Measurements from ENCODE around the gene RGS9BP. TPM values are rescaled to one million over a fixed set of nuclear protein-coding genes. Genes with fewer than 3 reads are reported as not detected.

RGS9BP gene
- polyA plus RNA-seq, 3 donors, result 0.03 TPM; not detected in 2

- Mint-ChIP-seq H3K9me3 (peaks cover 0 to 16% (median 2%) of the 10 kb centered on the region in 7 donors), H3K27me3 (ENCODE audit: low read depth in 3 of 3) (peaks cover 0 to 4% (median 0%) of the 10 kb centered on the region in 3 donors), H3K4me1 (no peaks in the 10 kb centered on the region), H3K36me3 (peaks cover 15 to 21% of the 10 kb centered on the region in 2 donors), H3K27ac (peak within 1 kb of the TSS in 1 of 7 donors; percentile 10), H3K4me3 (no peak within 1 kb of the TSS)
- Histone ChIP-seq H4K20me1 (ENCODE audit: insufficient read depth, low read length) (no peaks in the 10 kb centered on the region), H3K79me2 (ENCODE audit: insufficient read depth, low read length) (no peaks in the 10 kb centered on the region), H3K36me3 (replicated peaks in 1 of 2; ENCODE audit: control insufficient read depth in 1 of 2, insufficient read depth in 2 of 2, low read length in 2 of 2) (peaks cover 6 to 17% of the 10 kb centered on the region in 2 donors), H3K4me2 (replicated peaks; ENCODE audit: extremely low read depth, low read length, poor library complexity, severe bottlenecking) (no peak within 1 kb of the TSS), H3K9ac (ENCODE audit: insufficient read depth, low read length, poor library complexity, severe bottlenecking) (no peak within 1 kb of the TSS), H2AFZ (ENCODE audit: insufficient read depth, low read depth, low read length, poor library complexity, severe bottlenecking) (no peak within 1 kb of the TSS), H3K27me3 (ENCODE audit: control insufficient read depth in 2 of 2, insufficient read depth in 2 of 2, low read length in 2 of 2) (no peaks in the 10 kb centered on the region), H3K9me3 (replicated peaks in 1 of 2; ENCODE audit: control insufficient read depth in 1 of 2, insufficient read depth in 1 of 2, low read length in 2 of 2) (peaks cover 5 to 9% of the 10 kb centered on the region in 2 donors), H3K4me3 (replicated peaks in 1 of 3; ENCODE audit: low read depth in 2 of 3, low read length in 3 of 3) (no peak within 1 kb of the TSS), H3K4me1 (ENCODE audit: control insufficient read depth in 1 of 2, insufficient read depth in 2 of 2, low read length in 2 of 2) (no peaks in the 10 kb centered on the region), H3K27ac (ENCODE audit: low read depth in 1 of 2, low read length in 2 of 2) (no peak within 1 kb of the TSS)
- DNase-seq, result no peak
- WGBS (ENCODE audit: insufficient coverage), result 88% methylated on average over 33 of the region's 44 CpGs
- TF ChIP-seq CTCF (IDR thresholded peaks at IDR 0.05), result no peak
- intact Hi-C loops (cut with micrococcal nuclease), result no loop called here
Observed at GRCh38 chr19:32719611-32720059, 44.0 kb downstream of the RGS9BP start, which contains the start of gene TDRD12. TSS of gene TDRD12 (plus strand) at chr19:32719767. CDS start at chr19:32720073, 306 bp downstream.

- H3K27ac ChIP-seq (ENCODE audit: low read depth in 1 of 2, low read length in 2 of 2), result no peak overlapping the region
- peaks cover 0 to 10% of the 10 kb centered on the region in 2 donors for H3K36me3 ChIP-seq (replicated peaks in 1 of 2; ENCODE audit: control insufficient read depth in 1 of 2, insufficient read depth in 2 of 2, low read length in 2 of 2)
- H4K20me1 ChIP-seq (ENCODE audit: insufficient read depth, low read length), result no peaks in the 10 kb centered on the region
- H3K9me3 Mint-ChIP-seq, result peaks cover 0 to 16% (median 2%) of the 10 kb centered on the region in 7 donors
- H3K27ac Mint-ChIP-seq, result no peak overlapping the region
- H3K36me3 Mint-ChIP-seq, result peaks cover 8 to 13% of the 10 kb centered on the region in 2 donors
- no peak overlapping the region for H2AFZ ChIP-seq (ENCODE audit: insufficient read depth, low read depth, low read length, poor library complexity, severe bottlenecking)
- no peak overlapping the region for H3K4me3 ChIP-seq (replicated peaks in 1 of 3; ENCODE audit: low read depth in 2 of 3, low read length in 3 of 3)
- no peak overlapping the region for H3K4me3 Mint-ChIP-seq
- no peak overlapping the region for H3K9ac ChIP-seq (ENCODE audit: insufficient read depth, low read length, poor library complexity, severe bottlenecking)
- DNase-seq, result no peak
- H3K27me3 ChIP-seq (ENCODE audit: control insufficient read depth in 2 of 2, insufficient read depth in 2 of 2, low read length in 2 of 2), result no peaks in the 10 kb centered on the region
- H3K4me1 Mint-ChIP-seq, result no peaks in the 10 kb centered on the region
- 98% methylated on average over 11 of the region's 22 CpGs for WGBS (ENCODE audit: insufficient coverage)
- intact Hi-C loops (cut with micrococcal nuclease), result no loop called here
- no peak overlapping the region for H3K4me2 ChIP-seq (replicated peaks; ENCODE audit: extremely low read depth, low read length, poor library complexity, severe bottlenecking)
- peaks cover 0 to 4% (median 0%) of the 10 kb centered on the region in 3 donors for H3K27me3 Mint-ChIP-seq (ENCODE audit: low read depth in 3 of 3)
- no peaks in the 10 kb centered on the region for H3K4me1 ChIP-seq (ENCODE audit: control insufficient read depth in 1 of 2, insufficient read depth in 2 of 2, low read length in 2 of 2)
- no peaks in the 10 kb centered on the region for H3K79me2 ChIP-seq (ENCODE audit: insufficient read depth, low read length)
- TF ChIP-seq CTCF (IDR thresholded peaks at IDR 0.05), result no peak
- peaks cover 5 to 9% of the 10 kb centered on the region in 2 donors for H3K9me3 ChIP-seq (replicated peaks in 1 of 2; ENCODE audit: control insufficient read depth in 1 of 2, insufficient read depth in 1 of 2, low read length in 2 of 2)
Observed at GRCh38 chr19:32720216-32720935, 44.7 kb downstream of the RGS9BP start.
